Prostate gland (tissue), 2 donors: ENCODE results near the gene TBC1D22A.

Source experiments
- POLR2A ChIP-seq: fragments of 450-650 bp; IDR thresholded peaks from one replicate; pipeline ENCODE4 v1.6.1; 2016; ENCODE audit warnings: antibody characterized with exemption, mild to moderate bottlenecking
- POLR2AphosphoS5 ChIP-seq: sonication (generic); formaldehyde crosslinking; IDR thresholded peaks from one replicate; pipeline ENCODE4 v1.6.1; 2017; ENCODE audit warnings: antibody characterized with exemption
- TF ChIP-seq, protein P1 (sequence below), 4 experiments: fragments of 200-600 bp in 2 of 4; fragments of 450-650 bp in 2 of 4; sonication (generic) in 2 of 4; IDR thresholded peaks; 1 replicate in 3 of 4; 2 replicates in 1 of 4; pipeline ENCODE4 v1.5.1; 2016 to 2019; ENCODE audit warnings: antibody characterized with exemption in 4 of 4, mild to moderate bottlenecking in 2 of 4, moderate library complexity in 2 of 4

DNA sequence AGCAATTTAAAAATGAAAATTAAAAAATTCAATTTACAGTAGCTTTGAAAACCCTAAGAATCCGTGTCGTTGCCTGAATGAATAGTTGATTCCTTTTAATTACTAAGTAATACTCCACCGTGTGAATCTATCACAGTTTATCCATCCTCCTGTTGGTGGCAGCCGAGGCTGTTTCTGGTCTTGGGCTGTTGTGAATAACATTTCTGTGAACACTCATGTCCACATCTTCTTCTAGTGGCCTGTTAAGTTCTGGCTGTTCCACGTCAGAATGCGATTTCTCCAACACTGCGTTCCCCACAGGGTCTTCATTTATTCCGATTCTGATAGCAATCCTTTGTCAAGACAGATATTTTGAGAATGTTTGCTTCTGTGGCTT, 223.0 kb downstream of the TBC1D22A start:
- TF ChIP-seq, protein P1, sequence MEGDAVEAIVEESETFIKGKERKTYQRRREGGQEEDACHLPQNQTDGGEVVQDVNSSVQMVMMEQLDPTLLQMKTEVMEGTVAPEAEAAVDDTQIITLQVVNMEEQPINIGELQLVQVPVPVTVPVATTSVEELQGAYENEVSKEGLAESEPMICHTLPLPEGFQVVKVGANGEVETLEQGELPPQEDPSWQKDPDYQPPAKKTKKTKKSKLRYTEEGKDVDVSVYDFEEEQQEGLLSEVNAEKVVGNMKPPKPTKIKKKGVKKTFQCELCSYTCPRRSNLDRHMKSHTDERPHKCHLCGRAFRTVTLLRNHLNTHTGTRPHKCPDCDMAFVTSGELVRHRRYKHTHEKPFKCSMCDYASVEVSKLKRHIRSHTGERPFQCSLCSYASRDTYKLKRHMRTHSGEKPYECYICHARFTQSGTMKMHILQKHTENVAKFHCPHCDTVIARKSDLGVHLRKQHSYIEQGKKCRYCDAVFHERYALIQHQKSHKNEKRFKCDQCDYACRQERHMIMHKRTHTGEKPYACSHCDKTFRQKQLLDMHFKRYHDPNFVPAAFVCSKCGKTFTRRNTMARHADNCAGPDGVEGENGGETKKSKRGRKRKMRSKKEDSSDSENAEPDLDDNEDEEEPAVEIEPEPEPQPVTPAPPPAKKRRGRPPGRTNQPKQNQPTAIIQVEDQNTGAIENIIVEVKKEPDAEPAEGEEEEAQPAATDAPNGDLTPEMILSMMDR (IDR thresholded peaks at IDR 0.05), result no peak
- TF ChIP-seq POLR2A (no peak), POLR2AphosphoS5 (no peak)
